Skeletal muscle tissue (tissue), 4 donors: ENCODE results near the gene RMND1. TPM values are rescaled to one million over a fixed set of nuclear protein-coding genes. Genes with fewer than 3 reads are reported as not detected.

ENCODE experiments used
- H3K27ac ChIP-seq: one replicate; pipeline ENCODE4 v1.7.0; 2013; ENCODE audit warnings: mild to moderate bottlenecking, low read depth, low read length, inconsistent platforms
- H3K27me3 ChIP-seq, 3 donors: one replicate each; pipeline ENCODE4 v1.7.0; 2013; ENCODE audit warnings: low read length in 3 of 3; ENCODE audit not compliant: control insufficient read depth in 3 of 3, insufficient read depth in 3 of 3
- H3K36me3 ChIP-seq, 3 donors: one replicate each; pipeline ENCODE4 v1.7.0; 2013; ENCODE audit warnings: low read length in 3 of 3; ENCODE audit not compliant: control insufficient read depth in 3 of 3, insufficient read depth in 3 of 3
- H3K4me1 ChIP-seq, 3 donors: one replicate each; pipeline ENCODE4 v1.7.0; 2013; ENCODE audit warnings: low read length in 3 of 3, mild to moderate bottlenecking in 3 of 3; ENCODE audit not compliant: control insufficient read depth in 3 of 3, insufficient read depth in 3 of 3
- H3K4me3 ChIP-seq, 3 donors: one replicate each; pipeline ENCODE4 v1.7.0; 2013; ENCODE audit warnings: low read length in 3 of 3
- H3K9ac ChIP-seq, 3 donors: one replicate each; pipeline ENCODE4 v1.7.0; 2013; ENCODE audit warnings: low read length in 3 of 3, mild to moderate bottlenecking in 3 of 3, moderate library complexity in 2 of 3, low read depth in 1 of 3
- H3K9me3 ChIP-seq, 3 donors: one replicate each; pipeline ENCODE4 v1.7.0; 2013; ENCODE audit warnings: low read length in 3 of 3; ENCODE audit not compliant: control insufficient read depth in 3 of 3
- total RNA-seq: library from RNA; depleted of rRNA; stranded (reverse); fragments of >200 nt; gene quantifications from one replicate; pipeline ENCODE4 v1.2.3, GENCODE V29; 2014
- donor health status: Osteomylitis.

The RMND1 gene
- total RNA-seq, 1 donor from 2014 or later: 30.8 TPM

- Histone ChIP-seq H3K27me3 (no peaks in the 10 kb centered on the region), H3K9ac (no peak overlapping the region), H3K36me3 (peaks cover 2 to 20% (median 20%) of the 10 kb centered on the region in 3 donors), H3K27ac (no peak overlapping the region), H3K4me1 (peaks cover 0 to 6% (median 2%) of the 10 kb centered on the region in 3 donors), H3K4me3 (no peak overlapping the region), H3K9me3 (no peaks in the 10 kb centered on the region)
Observed at GRCh38 chr6:151408858-151409257, 43.1 kb downstream of the RMND1 start.

GRCh38 chr6:151403919-151404308 lies 48.0 kb downstream of the RMND1 start:
- Histone ChIP-seq H3K9me3 (no peaks in the 10 kb centered on the region), H3K36me3 (peaks cover 0 to 9% (median 3%) of the 10 kb centered on the region in 3 donors), H3K4me3 (no peak overlapping the region), H3K9ac (no peak overlapping the region), H3K27ac (no peak overlapping the region), H3K27me3 (no peaks in the 10 kb centered on the region), H3K4me1 (peaks cover 0 to 6% (median 2%) of the 10 kb centered on the region in 3 donors)

GRCh38 chr6:151402228-151402627 lies 49.7 kb downstream of the RMND1 start:
- Histone ChIP-seq H3K4me3 (no peak overlapping the region), H3K27me3 (no peaks in the 10 kb centered on the region), H3K9me3 (no peaks in the 10 kb centered on the region), H3K9ac (no peak overlapping the region), H3K27ac (no peak overlapping the region), H3K4me1 (peaks cover 0 to 10% (median 2%) of the 10 kb centered on the region in 3 donors), H3K36me3 (peaks cover 0 to 9% (median 3%) of the 10 kb centered on the region in 3 donors)

GRCh38 chr6:151400473-151400872 lies 51.5 kb downstream of the RMND1 start:
- Histone ChIP-seq H3K9me3 (no peaks in the 10 kb centered on the region), H3K36me3 (peaks cover 0 to 9% (median 3%) of the 10 kb centered on the region in 3 donors), H3K4me3 (no peak overlapping the region), H3K9ac (no peak overlapping the region), H3K27ac (no peak overlapping the region), H3K27me3 (no peaks in the 10 kb centered on the region), H3K4me1 (peaks cover 0 to 6% (median 4%) of the 10 kb centered on the region in 3 donors)

GRCh38 chr6:151399679-151400078 lies 52.2 kb downstream of the RMND1 start:
- Histone ChIP-seq H3K27me3 (no peaks in the 10 kb centered on the region), H3K27ac (no peak overlapping the region), H3K9ac (no peak overlapping the region), H3K36me3 (peaks cover 0 to 6% (median 3%) of the 10 kb centered on the region in 3 donors), H3K4me3 (no peak overlapping the region), H3K9me3 (no peaks in the 10 kb centered on the region), H3K4me1 (peaks cover 0 to 9% (median 4%) of the 10 kb centered on the region in 3 donors)

- no peak overlapping the region for H3K27ac ChIP-seq
- H3K4me3 ChIP-seq: peak overlapping the region in 1 of 3 donors; percentile 7
- peaks cover 29 to 37% (median 30%) of the 10 kb centered on the region in 3 donors for H3K4me1 ChIP-seq
- H3K9ac ChIP-seq: peak overlapping the region in 1 of 3 donors; percentile 4
- no peaks in the 10 kb centered on the region for H3K36me3 ChIP-seq
- H3K9me3 ChIP-seq: no peaks in the 10 kb centered on the region
- no peaks in the 10 kb centered on the region for H3K27me3 ChIP-seq
Observed at GRCh38 chr6:151393410-151393809, 58.5 kb downstream of the RMND1 start.

- Histone ChIP-seq H3K4me1 (peaks cover 29 to 37% (median 30%) of the 10 kb centered on the region in 3 donors), H3K36me3 (no peaks in the 10 kb centered on the region), H3K27ac (peak overlapping the region; percentile 18), H3K9me3 (no peaks in the 10 kb centered on the region), H3K9ac (peak overlapping the region; percentile 74 to 87 (median 80)), H3K4me3 (peak overlapping the region; percentile 82 to 92 (median 88)), H3K27me3 (no peaks in the 10 kb centered on the region)
Observed at GRCh38 chr6:151392427-151392826, 59.5 kb downstream of the RMND1 start.

- Histone ChIP-seq H3K4me1 (peaks cover 29 to 37% (median 30%) of the 10 kb centered on the region in 3 donors), H3K4me3 (peak within 1 kb of the TSS; percentile 82 to 92 (median 88)), H3K9ac (peak within 1 kb of the TSS; percentile 87 to 94 (median 90)), H3K27ac (peak within 1 kb of the TSS; percentile 97), H3K9me3 (no peaks in the 10 kb centered on the region), H3K27me3 (no peaks in the 10 kb centered on the region), H3K36me3 (no peaks in the 10 kb centered on the region)
Observed at GRCh38 chr6:151391471-151392413, 60.2 kb downstream of the RMND1 start, which contains the start of gene ZBTB2. TSS of gene ZBTB2 (minus strand) at chr6:151391559. CDS start at chr6:151373637, 17,922 bp downstream.

GRCh38 chr6:151390851-151391470 lies 61.0 kb downstream of the RMND1 start:
- H3K4me1 ChIP-seq: peaks cover 29 to 32% (median 30%) of the 10 kb centered on the region in 3 donors
- H3K27me3 ChIP-seq: no peaks in the 10 kb centered on the region
- no peaks in the 10 kb centered on the region for H3K9me3 ChIP-seq
- peak overlapping the region; percentile 77 to 94 (median 90) for H3K9ac ChIP-seq
- H3K36me3 ChIP-seq: no peaks in the 10 kb centered on the region
- peak overlapping the region; percentile 97 for H3K27ac ChIP-seq
- H3K4me3 ChIP-seq: peak overlapping the region; percentile 66 to 86 (median 82)
